GM12875 (cell line): ENCODE data around the gene SMOC1.
A peak's percentile ranks its signal among the peaks of the same experiment; 100 is the strongest.

Experiments
- H3K4me3 ChIP-seq: one replicate; pipeline ENCODE4 v1.5.1; 2011; ENCODE audit warnings: low read depth, low read length, control low read depth
- TF ChIP-seq, protein P1 (sequence below): IDR thresholded peaks from 2 replicates; pipeline ENCODE4 v1.5.1; 2011; ENCODE audit warnings: low read depth, mild to moderate bottlenecking, control low read depth, inconsistent platforms, low read length, moderate library complexity, borderline replicate concordance; ENCODE audit not compliant: insufficient read depth

SMOC1 gene

DNA sequence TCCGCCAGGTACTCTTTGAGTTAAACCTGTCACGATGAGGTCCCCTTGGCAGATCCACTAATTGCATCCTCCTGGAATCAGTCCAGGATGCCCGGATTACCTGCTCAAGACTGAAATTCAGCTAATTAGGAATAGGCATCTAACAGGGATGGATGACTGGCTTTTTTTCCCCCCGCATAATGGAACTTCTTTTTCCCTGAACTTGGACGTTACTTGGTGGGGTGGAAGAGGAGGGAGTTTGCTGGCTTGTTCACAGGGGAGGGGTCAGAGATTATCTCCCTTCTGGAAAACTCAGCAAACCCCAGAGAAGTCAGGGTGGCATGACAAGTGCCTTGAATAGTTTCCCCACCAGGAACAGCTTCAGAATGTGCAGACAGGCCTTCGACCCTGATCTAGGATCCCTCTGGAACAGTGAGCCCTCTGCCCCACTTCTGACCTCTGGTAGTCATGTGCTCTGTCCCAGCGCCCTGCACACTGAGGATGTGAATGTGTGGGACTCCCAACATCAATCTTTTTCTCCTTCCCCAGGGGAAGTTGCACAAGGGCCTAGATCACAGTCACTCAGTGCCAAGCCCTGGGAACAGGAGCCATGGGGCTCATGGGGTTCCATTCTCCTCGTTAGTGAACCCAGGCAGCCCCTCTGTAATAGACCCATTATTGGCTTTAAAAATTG is 142.5 kb downstream of the SMOC1 start:
- no peak overlapping the region for H3K4me3 ChIP-seq
- TF ChIP-seq, protein P1, sequence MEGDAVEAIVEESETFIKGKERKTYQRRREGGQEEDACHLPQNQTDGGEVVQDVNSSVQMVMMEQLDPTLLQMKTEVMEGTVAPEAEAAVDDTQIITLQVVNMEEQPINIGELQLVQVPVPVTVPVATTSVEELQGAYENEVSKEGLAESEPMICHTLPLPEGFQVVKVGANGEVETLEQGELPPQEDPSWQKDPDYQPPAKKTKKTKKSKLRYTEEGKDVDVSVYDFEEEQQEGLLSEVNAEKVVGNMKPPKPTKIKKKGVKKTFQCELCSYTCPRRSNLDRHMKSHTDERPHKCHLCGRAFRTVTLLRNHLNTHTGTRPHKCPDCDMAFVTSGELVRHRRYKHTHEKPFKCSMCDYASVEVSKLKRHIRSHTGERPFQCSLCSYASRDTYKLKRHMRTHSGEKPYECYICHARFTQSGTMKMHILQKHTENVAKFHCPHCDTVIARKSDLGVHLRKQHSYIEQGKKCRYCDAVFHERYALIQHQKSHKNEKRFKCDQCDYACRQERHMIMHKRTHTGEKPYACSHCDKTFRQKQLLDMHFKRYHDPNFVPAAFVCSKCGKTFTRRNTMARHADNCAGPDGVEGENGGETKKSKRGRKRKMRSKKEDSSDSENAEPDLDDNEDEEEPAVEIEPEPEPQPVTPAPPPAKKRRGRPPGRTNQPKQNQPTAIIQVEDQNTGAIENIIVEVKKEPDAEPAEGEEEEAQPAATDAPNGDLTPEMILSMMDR = no peak

DNA sequence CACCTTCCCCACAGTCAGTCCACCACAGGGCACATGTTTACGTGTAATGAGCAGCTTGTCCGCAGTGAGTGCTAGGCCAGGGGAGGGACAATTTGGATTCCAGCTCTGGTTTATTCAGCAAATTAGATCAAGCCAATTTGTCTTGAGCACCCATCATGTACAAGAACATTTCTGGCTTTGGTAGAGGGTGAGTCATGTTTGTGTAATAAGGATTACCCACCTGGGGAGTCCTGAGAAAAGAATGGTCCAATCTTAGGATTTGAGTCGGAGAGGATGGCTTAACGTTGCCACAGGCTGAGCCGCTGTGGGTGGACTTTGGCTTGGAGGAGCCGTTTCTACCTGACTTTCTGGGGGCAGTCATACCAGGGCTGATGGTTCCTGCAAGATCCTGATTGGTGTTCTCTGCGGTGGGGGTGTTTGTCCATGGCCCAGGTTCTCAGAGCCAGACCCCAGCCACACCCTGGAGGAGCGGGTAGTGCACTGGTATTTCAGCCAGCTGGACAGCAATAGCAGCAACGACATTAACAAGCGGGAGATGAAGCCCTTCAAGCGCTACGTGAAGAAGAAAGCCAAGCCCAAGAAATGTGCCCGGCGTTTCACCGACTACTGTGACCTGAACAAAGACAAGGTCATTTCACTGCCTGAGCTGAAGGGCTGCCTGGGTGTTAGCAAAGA is 143.7 kb downstream of the SMOC1 start:
- TF ChIP-seq, protein P1 = no peak
- H3K4me3 ChIP-seq = no peak overlapping the region

DNA sequence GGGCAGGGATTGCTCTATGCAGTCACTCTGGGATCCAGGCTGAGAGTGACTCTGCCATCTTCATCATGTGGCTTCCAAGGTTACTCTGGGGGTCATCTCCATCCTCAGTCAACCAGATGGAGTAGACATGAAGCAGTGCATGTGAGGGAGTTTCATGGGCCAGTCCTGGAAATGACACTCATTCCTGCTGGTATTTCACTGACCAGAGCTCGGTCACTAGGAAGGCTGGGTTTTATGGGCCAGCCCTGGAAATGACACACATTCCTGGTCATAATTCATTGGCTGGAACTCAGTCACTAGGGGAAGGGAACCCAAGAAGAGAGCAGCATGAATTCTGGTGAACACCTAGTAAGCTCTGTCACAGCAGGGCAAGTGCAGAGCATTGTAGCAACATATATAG is 144.7 kb downstream of the SMOC1 start:
- TF ChIP-seq, protein P1 = no peak
- no peak overlapping the region for H3K4me3 ChIP-seq

DNA sequence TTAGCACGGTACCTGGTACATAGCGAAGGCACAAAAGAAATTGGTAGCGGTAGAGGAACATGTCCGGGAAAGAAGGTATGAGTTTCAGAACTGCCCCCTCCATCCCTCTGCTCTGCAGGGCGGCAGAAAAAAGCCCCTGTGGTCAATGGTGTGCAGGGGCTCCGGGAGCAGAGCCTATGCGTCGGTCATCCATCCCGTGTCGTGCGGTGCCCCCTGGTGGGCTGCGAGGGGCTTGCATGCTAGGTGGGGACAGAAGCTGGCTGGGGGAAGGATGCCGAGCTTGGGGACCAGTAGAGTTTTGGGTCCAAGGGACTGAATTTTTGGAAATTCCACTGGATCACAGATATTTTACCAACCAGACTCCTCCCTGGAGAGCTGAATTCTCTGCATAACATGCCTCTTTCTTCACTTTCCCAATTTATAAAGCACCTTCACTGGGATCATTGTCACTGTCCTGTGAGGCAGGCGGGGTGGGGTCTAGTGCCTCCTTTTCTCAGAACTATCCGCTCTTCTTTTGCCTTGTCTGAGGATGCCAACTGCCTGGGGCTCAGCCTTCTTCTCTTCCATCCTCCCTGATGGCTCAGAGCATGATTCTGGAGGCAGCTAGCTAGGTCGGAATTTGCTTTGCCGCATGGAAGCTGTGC is 148.7 kb downstream of the SMOC1 start:
- TF ChIP-seq, protein P1 = peak; percentile 94
- H3K4me3 ChIP-seq = no peak overlapping the region

DNA sequence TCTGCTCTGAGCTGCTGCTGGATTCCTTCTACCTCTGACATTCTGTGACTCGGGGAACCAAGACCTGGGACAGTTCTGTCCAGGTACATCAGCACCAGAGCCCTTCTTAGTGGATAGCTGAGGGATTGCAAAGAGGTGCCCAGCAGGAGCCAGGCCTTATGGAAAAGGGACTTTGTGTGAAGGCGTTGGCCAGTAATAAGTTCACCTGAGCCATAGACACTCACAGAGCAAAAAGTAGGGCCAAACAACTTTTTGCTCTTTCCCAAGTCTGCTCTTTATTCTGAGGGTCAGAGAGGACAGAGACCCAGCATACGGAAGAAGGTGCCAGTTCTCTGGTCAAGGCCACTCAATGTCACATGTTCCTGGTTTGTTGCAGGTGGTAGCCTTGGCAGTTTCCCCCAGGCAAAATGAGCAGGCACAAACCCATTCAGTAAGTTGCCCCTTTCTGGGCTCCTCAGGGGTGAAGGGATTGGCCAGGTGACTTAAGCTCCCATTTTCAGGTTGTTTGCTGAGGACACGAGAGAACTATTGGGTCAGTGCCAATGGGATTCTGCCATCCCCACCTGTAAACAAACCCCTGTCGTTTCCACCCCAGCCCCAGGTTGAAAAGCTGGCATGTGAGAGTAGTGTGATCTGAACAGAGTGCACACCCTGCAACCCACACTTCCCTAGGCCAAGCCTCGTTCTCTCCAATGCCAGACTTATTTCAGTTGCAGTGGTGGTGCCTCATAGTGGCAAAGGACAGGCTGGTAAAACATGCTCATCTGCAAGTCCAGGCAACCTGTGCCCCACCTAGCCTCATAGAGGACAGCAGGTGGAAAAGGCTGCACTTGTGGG is 150.3 kb downstream of the SMOC1 start:
- no peak overlapping the region for H3K4me3 ChIP-seq
- TF ChIP-seq, protein P1 = no peak

DNA sequence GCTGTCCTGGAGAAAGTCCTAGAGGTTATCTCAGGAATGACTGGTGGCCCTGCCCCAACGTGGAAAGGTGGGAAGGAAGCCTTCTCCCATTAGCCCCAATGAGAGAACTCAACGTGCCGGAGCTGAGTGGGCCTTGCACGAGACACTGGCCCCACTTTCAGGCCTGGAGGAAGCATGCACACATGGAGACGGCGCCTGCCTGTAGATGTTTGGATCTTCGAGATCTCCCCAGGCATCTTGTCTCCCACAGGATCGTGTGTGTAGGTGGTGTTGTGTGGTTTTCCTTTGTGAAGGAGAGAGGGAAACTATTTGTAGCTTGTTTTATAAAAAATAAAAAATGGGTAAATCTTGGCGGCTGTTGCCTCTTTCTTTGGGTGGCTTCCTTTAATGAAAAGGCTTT is 152.8 kb downstream of the SMOC1 start:
- no peak overlapping the region for H3K4me3 ChIP-seq
- TF ChIP-seq, protein P1 = no peak
